ENCODE data around the gene NOVA2. TPM values are rescaled to one million over a fixed set of nuclear protein-coding genes. Genes with fewer than 3 reads are reported as not detected.

NOVA2 gene
- total RNA-seq, 3 donors from 2014 or later (not counting 1 experiment from before 2014, with no cell fraction given), result not detected

GRCh38 chr19:45975306-45976070 lies 1.8 kb upstream of the NOVA2 start:
- Mint-ChIP-seq H3K4me1 (peaks cover 8 to 17% of the 10 kb centered on the region in 2 donors), H3K27ac (no peak overlapping the region), H3K9me3 (no peaks in the 10 kb centered on the region), H3K36me3 (no peaks in the 10 kb centered on the region), H3K27me3 (ENCODE audit: low read depth in 2 of 2) (peaks cover 45 to 50% of the 10 kb centered on the region in 2 donors), H3K4me3 (no peak overlapping the region)
- intact Hi-C loops (cut with micrococcal nuclease), result no loop called here
- no peak for TF ChIP-seq CTCF (IDR thresholded peaks at IDR 0.05)
- Histone ChIP-seq H3K27me3 (ENCODE audit: control insufficient read depth, insufficient read depth, low read length) (peaks cover 38% of the 10 kb centered on the region), H3K9me3 (ENCODE audit: control insufficient read depth, insufficient read depth, low read length) (peaks cover 3% of the 10 kb centered on the region), H3K36me3 (ENCODE audit: control insufficient read depth, insufficient read depth, low read length) (no peaks in the 10 kb centered on the region), H3K4me3 (ENCODE audit: low read length) (no peak overlapping the region), H3K4me1 (ENCODE audit: control insufficient read depth, insufficient read depth, low read length) (peaks cover 25% of the 10 kb centered on the region), H3K27ac (ENCODE audit: low read length) (no peak overlapping the region)
- WGBS (ENCODE audit: insufficient coverage), result 90% methylated on average over 6 of the region's 11 CpGs
- ATAC-seq (no peak), DNase-seq (no peak)

- DNase-seq, result no peak
- intact Hi-C loops (cut with micrococcal nuclease), result no loop called here
- H3K4me3 Mint-ChIP-seq, result peak overlapping the region; percentile 49
Observed at GRCh38 chr19:45972947-45973540, 621 bp downstream of the NOVA2 start.

GRCh38 chr19:45972081-45972946 lies 1.4 kb downstream of the NOVA2 start:
- Histone ChIP-seq H3K9me3 (ENCODE audit: control insufficient read depth, insufficient read depth, low read length) (peaks cover 3% of the 10 kb centered on the region), H3K27me3 (ENCODE audit: control insufficient read depth, insufficient read depth, low read length) (peaks cover 42% of the 10 kb centered on the region), H3K36me3 (ENCODE audit: control insufficient read depth, insufficient read depth, low read length) (no peaks in the 10 kb centered on the region), H3K4me1 (ENCODE audit: control insufficient read depth, insufficient read depth, low read length) (peaks cover 25% of the 10 kb centered on the region), H3K27ac (ENCODE audit: low read length) (no peak overlapping the region), H3K4me3 (ENCODE audit: low read length) (no peak overlapping the region)
- WGBS (ENCODE audit: insufficient coverage), result 14% methylated on average over 18 of the region's 18 CpGs
- Mint-ChIP-seq H3K4me3 (peak overlapping the region; percentile 49), H3K27me3 (ENCODE audit: low read depth in 2 of 2) (peaks cover 62 to 71% of the 10 kb centered on the region in 2 donors), H3K4me1 (peaks cover 8 to 17% of the 10 kb centered on the region in 2 donors), H3K9me3 (no peaks in the 10 kb centered on the region), H3K27ac (peak overlapping the region in 1 of 2 donors; percentile 31), H3K36me3 (no peaks in the 10 kb centered on the region)
- ATAC-seq (peak; percentile 50 to 71 (median 66)), DNase-seq (peak; percentile 19 to 54)
- intact Hi-C loops (cut with micrococcal nuclease), result no loop called here
- no peak for TF ChIP-seq CTCF (IDR thresholded peaks at IDR 0.05)

More at GRCh38 chr19:45972947-45973540, 621 bp downstream of the NOVA2 start:
- Mint-ChIP-seq H3K4me1 (peaks cover 8 to 17% of the 10 kb centered on the region in 2 donors), H3K36me3 (no peaks in the 10 kb centered on the region), H3K27ac (peak overlapping the region in 1 of 2 donors; percentile 31), H3K27me3 (ENCODE audit: low read depth in 2 of 2) (peaks cover 64 to 68% of the 10 kb centered on the region in 2 donors), H3K9me3 (no peaks in the 10 kb centered on the region)
- no peak for ATAC-seq
- H3K9me3 ChIP-seq (ENCODE audit: control insufficient read depth, insufficient read depth, low read length), result peaks cover 3% of the 10 kb centered on the region
- no peak overlapping the region for H3K4me3 ChIP-seq (ENCODE audit: low read length)
- no peak overlapping the region for H3K27ac ChIP-seq (ENCODE audit: low read length)
- TF ChIP-seq CTCF (IDR thresholded peaks at IDR 0.05), result no peak
- peaks cover 42% of the 10 kb centered on the region for H3K27me3 ChIP-seq (ENCODE audit: control insufficient read depth, insufficient read depth, low read length)
- 2% methylated on average over 32 of the region's 54 CpGs for WGBS (ENCODE audit: insufficient coverage)
- H3K4me1 ChIP-seq (ENCODE audit: control insufficient read depth, insufficient read depth, low read length), result peaks cover 25% of the 10 kb centered on the region
- no peaks in the 10 kb centered on the region for H3K36me3 ChIP-seq (ENCODE audit: control insufficient read depth, insufficient read depth, low read length)

All from natural killer cell (primary cell).